GM10266 (cell line): ENCODE measurements around the gene SYMPK.

Experiments
- DNase-seq: peaks from one replicate; pipeline ENCODE4 v3.0.0; 2012; ENCODE audit errors: extremely low spot score
- CTCF ChIP-seq: IDR thresholded peaks from 2 replicates; pipeline ENCODE4 v1.5.1; 2012; ENCODE audit warnings: mild to moderate bottlenecking, low read depth; ENCODE audit not compliant: control insufficient read depth, insufficient read depth; ENCODE audit errors: missing control alignments

Gene SYMPK

DNA sequence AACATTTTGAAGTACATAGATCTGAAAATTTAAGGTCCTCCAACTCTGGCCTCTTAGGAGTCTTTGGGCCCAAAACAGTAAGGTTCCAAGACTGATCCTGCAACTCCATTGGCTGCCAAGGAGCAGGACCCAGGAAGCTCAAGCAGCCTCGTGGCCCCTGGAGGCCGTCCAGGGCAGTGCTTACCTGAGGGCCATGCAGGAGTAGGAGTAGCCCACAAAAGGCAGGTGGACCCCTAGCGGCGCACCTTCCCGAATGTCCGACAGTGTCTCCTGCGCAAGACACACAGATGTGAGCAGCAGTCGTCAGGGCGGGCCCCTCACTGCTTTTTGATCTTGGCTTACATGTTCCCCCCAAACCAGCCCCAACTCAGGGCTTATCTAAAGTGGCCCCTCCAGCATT lies 88.2 kb downstream of the SYMPK start:
- DNase-seq: no peak

DNA sequence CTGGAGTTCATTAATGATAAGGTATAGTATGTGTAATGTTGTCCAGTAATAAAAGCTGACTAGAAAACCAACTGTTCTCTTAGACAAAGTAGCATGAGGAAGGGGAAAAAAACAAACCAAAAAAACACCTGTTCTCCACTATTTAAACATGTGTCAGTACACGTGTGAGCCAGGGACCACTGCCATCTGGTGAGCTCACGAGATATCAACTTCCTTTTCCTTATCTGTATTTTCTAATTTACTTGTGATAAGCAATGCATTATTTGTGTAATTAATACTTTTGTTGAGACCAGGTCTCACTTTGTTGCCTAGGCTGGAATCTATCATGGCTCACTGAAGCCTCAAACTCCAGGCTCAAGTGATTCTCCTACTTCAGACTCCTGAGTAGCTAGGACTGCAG lies 89.6 kb downstream of the SYMPK start:
- TF ChIP-seq CTCF: no peak
- DNase-seq: no peak

More for the DNA sequence above, 88.2 kb downstream of the SYMPK start:
- no peak for TF ChIP-seq CTCF

DNA sequence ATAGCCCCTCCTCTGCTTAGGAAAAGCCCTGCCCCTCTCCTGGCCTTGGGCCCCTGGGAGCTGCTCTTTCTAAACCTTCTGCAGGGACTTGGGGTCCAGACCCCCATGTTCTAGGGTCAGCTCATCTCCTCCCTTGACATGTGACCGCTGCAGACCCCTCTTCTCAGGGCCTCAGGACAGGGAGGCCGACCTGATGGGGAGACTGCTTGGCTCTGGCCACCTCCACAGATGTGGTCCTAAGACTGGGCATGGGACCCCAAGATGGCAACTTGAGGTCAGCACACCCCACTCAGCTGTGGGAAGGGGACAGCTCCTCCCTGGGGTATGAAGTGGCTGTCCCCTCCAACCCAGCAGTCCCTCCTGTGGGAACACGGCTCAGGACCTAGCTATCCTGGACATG lies 90.0 kb downstream of the SYMPK start:
- no peak for DNase-seq
- no peak for TF ChIP-seq CTCF

GRCh38 chr19:45772130-45772840 lies 90.7 kb downstream of the SYMPK start:
- no peak for DNase-seq
- no peak for TF ChIP-seq CTCF

DNA sequence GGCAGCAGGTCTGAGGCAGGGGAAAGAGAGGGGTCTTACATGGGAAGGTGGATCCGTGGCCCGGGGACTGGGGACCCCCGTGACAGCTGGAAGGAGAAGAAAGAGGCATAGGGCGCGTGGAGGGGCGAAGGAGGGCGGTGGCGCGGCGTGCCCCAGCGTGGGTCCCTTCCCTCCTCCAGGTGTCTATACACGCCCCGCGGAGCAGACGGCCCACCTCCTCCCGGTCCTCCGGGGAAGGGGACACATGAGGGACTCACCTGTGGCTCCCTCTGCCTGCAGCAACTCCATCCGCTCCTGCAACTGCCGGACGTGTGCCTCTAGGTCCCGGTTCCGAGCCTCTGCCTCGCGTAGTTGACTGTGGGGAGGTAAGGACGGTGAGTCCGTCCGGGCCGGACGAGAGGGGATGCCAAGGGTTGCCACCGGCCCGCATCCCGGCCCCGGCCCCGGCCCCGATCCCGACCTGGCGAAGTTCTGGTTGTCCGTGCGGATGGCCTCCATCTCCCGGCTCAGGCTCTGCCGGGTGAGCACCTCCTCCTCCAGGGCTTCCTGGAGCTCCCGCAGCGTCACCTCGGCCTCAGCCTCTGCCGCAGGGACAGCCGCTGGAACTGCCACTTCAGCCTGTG lies 91.5 kb downstream of the SYMPK start:
- DNase-seq: no peak
- no peak for TF ChIP-seq CTCF

DNA sequence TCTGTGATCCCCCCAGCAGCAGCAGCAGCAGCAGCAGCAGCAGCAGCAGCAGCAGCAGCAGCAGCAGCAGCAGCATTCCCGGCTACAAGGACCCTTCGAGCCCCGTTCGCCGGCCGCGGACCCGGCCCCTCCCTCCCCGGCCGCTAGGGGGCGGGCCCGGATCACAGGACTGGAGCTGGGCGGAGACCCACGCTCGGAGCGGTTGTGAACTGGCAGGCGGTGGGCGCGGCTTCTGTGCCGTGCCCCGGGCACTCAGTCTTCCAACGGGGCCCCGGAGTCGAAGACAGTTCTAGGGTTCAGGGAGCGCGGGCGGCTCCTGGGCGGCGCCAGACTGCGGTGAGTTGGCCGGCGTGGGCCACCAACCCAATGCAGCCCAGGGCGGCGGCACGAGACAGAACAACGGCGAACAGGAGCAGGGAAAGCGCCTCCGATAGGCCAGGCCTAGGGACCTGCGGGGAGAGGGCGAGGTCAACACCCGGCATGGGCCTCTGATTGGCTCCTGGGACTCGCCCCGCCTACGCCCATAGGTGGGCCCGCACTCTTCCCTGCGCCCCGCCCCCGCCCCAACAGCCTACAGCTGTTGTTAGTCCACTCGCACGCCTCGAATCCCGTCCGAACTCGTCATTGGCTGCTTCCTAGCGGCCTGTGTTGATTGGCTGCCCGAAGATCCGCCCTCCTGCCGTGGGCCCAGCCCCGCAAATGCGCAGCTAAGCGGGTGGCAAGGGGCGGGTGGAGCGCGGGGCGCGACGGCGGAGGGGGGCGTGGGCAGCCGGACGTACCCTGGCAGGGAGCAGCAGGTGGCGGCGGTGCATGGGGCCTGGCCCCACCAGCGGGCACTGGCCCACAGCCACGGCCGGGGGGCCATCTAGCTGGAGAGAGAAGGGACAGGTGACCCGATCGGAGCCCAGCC lies 92.5 kb downstream of the SYMPK start:
- TF ChIP-seq CTCF: peak; percentile 93

More for the DNA sequence above, 92.5 kb downstream of the SYMPK start:
- DNase-seq: peak; percentile 98
